ENCODE measurements around the gene EXOC2.

The EXOC2 gene

GRCh38 chr6:650098-650497, 42.8 kb downstream of the EXOC2 start:
- no peak overlapping the region for H3K4me2 ChIP-seq (ENCODE audit: insufficient read depth, low read length)

GRCh38 chr6:642805-643204, 50.1 kb downstream of the EXOC2 start:
- H3K36me3 ChIP-seq (ENCODE audit: insufficient read depth, low read length), result no peaks in the 10 kb centered on the region
- peaks cover 14% of the 10 kb centered on the region; the same call in 1 of the 2 replicates for H3K79me2 ChIP-seq (ENCODE audit: insufficient read depth, low read length)
- H3K4me1 ChIP-seq (ENCODE audit: insufficient read depth, low read length), result no peaks in the 10 kb centered on the region
- no peaks in the 10 kb centered on the region for H3K9me3 ChIP-seq (ENCODE audit: insufficient read depth, low read length, severe bottlenecking)
- no peak overlapping the region for H3K27ac ChIP-seq (ENCODE audit: low read length)
- no peak overlapping the region for H2AFZ ChIP-seq (ENCODE audit: low read depth, low read length)
- no peak for ATAC-seq (ENCODE audit: insufficient read depth, low read depth)
- H3K9ac ChIP-seq (ENCODE audit: low read depth, low read length), result no peak overlapping the region
- TF ChIP-seq, protein P1, sequence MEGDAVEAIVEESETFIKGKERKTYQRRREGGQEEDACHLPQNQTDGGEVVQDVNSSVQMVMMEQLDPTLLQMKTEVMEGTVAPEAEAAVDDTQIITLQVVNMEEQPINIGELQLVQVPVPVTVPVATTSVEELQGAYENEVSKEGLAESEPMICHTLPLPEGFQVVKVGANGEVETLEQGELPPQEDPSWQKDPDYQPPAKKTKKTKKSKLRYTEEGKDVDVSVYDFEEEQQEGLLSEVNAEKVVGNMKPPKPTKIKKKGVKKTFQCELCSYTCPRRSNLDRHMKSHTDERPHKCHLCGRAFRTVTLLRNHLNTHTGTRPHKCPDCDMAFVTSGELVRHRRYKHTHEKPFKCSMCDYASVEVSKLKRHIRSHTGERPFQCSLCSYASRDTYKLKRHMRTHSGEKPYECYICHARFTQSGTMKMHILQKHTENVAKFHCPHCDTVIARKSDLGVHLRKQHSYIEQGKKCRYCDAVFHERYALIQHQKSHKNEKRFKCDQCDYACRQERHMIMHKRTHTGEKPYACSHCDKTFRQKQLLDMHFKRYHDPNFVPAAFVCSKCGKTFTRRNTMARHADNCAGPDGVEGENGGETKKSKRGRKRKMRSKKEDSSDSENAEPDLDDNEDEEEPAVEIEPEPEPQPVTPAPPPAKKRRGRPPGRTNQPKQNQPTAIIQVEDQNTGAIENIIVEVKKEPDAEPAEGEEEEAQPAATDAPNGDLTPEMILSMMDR (IDR thresholded peaks at IDR 0.05; ENCODE audit: borderline replicate concordance, extremely low read depth, low read length, poor library complexity, severe bottlenecking), result no peak
- TF ChIP-seq EZH2 (IDR thresholded peaks at IDR 0.05; ENCODE audit: borderline replicate concordance, low read depth, low read length, severe bottlenecking), result no peak
- no peak overlapping the region for H3K4me2 ChIP-seq (ENCODE audit: insufficient read depth, low read length)
- no peak overlapping the region for H3K4me3 ChIP-seq (ENCODE audit: low read depth in 1 of 2, low read length in 2 of 2)
- H4K20me1 ChIP-seq (ENCODE audit: insufficient read depth, low read length), result peaks cover 15% of the 10 kb centered on the region
- no peak for DNase-seq
- no peaks in the 10 kb centered on the region for H3K27me3 ChIP-seq (ENCODE audit: insufficient read depth, low read length, poor library complexity)

More at GRCh38 chr6:650098-650497, 42.8 kb downstream of the EXOC2 start:
- Histone ChIP-seq H3K9me3 (ENCODE audit: insufficient read depth, low read length, severe bottlenecking) (no peaks in the 10 kb centered on the region), H4K20me1 (ENCODE audit: insufficient read depth, low read length) (peaks cover 9% of the 10 kb centered on the region), H3K36me3 (ENCODE audit: insufficient read depth, low read length) (0 out of 2 replicates have a peak, but pooled peaks cover 3% of the 10 kb centered on the region), H3K4me1 (ENCODE audit: insufficient read depth, low read length) (no peaks in the 10 kb centered on the region), H3K27ac (ENCODE audit: low read length) (no peak overlapping the region), H3K9ac (ENCODE audit: low read depth, low read length) (no peak overlapping the region), H3K4me3 (ENCODE audit: low read depth in 1 of 2, low read length in 2 of 2) (no peak overlapping the region), H3K27me3 (ENCODE audit: insufficient read depth, low read length, poor library complexity) (no peaks in the 10 kb centered on the region), H2AFZ (ENCODE audit: low read depth, low read length) (no peak overlapping the region), H3K79me2 (ENCODE audit: insufficient read depth, low read length) (no peaks in the 10 kb centered on the region)
- no peak for ATAC-seq (ENCODE audit: insufficient read depth, low read depth)
- TF ChIP-seq EZH2 (IDR thresholded peaks at IDR 0.05; ENCODE audit: borderline replicate concordance, low read depth, low read length, severe bottlenecking), result no peak
- TF ChIP-seq, protein P1 (IDR thresholded peaks at IDR 0.05; ENCODE audit: borderline replicate concordance, extremely low read depth, low read length, poor library complexity, severe bottlenecking), result no peak
- DNase-seq, result no peak

DNA sequence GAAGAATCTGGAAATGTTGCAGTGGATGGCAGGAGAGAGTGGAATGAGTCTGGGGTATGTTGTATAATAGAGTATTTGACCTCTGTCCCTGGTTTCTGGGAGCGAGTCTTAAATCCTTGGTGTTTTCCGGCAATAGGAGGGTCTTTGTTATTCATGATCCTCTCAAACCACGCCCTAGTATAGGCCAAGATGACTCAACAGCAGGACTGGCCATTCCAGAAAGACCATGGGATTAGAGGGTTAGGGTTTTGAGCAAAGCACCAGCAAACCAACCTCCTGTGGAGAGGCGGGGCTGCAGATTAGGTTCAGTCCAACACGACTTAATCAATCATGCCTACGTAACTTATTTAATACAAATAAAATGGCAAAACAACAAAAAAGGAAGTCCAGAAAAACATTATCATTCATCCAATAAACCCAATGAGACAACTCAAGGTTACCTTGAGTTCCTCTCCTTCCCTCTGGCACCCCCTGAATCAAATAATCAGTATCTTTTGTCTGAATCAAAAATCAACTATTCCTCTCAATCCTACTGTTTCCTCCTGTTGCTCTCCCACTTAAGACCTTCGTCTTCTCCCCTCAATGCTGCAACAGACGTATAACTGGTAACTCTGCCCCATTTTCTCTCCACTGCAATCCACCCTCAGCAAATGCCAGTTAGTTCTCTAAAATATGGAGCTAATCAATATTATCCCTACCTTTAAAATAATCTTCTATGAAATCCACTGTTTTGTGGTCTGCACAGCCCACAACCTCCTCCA, 51.5 kb downstream of the EXOC2 start:
- Histone ChIP-seq H3K4me3 (ENCODE audit: low read depth in 1 of 2, low read length in 2 of 2) (no peak overlapping the region), H3K79me2 (ENCODE audit: insufficient read depth, low read length) (peaks cover 14% of the 10 kb centered on the region; the same call in 1 of the 2 replicates), H3K4me1 (ENCODE audit: insufficient read depth, low read length) (no peaks in the 10 kb centered on the region), H2AFZ (ENCODE audit: low read depth, low read length) (no peak overlapping the region), H3K9me3 (ENCODE audit: insufficient read depth, low read length, severe bottlenecking) (no peaks in the 10 kb centered on the region), H3K4me2 (ENCODE audit: insufficient read depth, low read length) (no peak overlapping the region), H3K9ac (ENCODE audit: low read depth, low read length) (no peak overlapping the region), H3K27ac (ENCODE audit: low read length) (no peak overlapping the region), H4K20me1 (ENCODE audit: insufficient read depth, low read length) (peaks cover 10% of the 10 kb centered on the region; the same call in 1 of the 2 replicates), H3K36me3 (ENCODE audit: insufficient read depth, low read length) (0 out of 2 replicates have a peak, but pooled peaks cover 6% of the 10 kb centered on the region), H3K27me3 (ENCODE audit: insufficient read depth, low read length, poor library complexity) (no peaks in the 10 kb centered on the region)
- no peak for DNase-seq
- no peak for TF ChIP-seq EZH2 (IDR thresholded peaks at IDR 0.05; ENCODE audit: borderline replicate concordance, low read depth, low read length, severe bottlenecking)
- TF ChIP-seq, protein P1 (IDR thresholded peaks at IDR 0.05; ENCODE audit: borderline replicate concordance, extremely low read depth, low read length, poor library complexity, severe bottlenecking), result no peak
- ATAC-seq (ENCODE audit: insufficient read depth, low read depth), result no peak
